Right renal pelvis (tissue), 4 donors: ENCODE results near the gene NPR1. TPM values are rescaled to one million over a fixed set of nuclear protein-coding genes. Genes with fewer than 3 reads are reported as not detected.
A peak's percentile ranks its signal among the peaks of the same experiment; 100 is the strongest.
"Not testable (repeated sequence)": the region's sequence is repeated elsewhere in the genome, so short reads cannot be mapped to it uniquely, and the experiment has no call there.

Experiments used
- DNase-seq, 4 donors: peaks; one replicate each; pipeline ENCODE4 v3.0.0-alpha.2; 2013; ENCODE audit warnings: low read depth in 4 of 4, low spot score in 3 of 4, missing footprints in 1 of 4
- polyA plus RNA-seq, 4 donors: library from polyadenylated mRNA; unstranded; fragments of 120-200 nt; gene quantifications; one replicate each; pipeline ENCODE4 v1.2.1, GENCODE V29; 2013; ENCODE audit not compliant: insufficient read length in 4 of 4

Gene NPR1
- polyA plus RNA-seq, 4 donors = 64.8 to 82.3 (median 72.5) TPM

GRCh38 chr1:153716211-153716610 lies 37.7 kb downstream of the NPR1 start:
- DNase-seq = not testable (repeated sequence)

GRCh38 chr1:153717330-153717729 lies 38.8 kb downstream of the NPR1 start:
- no peak for DNase-seq

DNA sequence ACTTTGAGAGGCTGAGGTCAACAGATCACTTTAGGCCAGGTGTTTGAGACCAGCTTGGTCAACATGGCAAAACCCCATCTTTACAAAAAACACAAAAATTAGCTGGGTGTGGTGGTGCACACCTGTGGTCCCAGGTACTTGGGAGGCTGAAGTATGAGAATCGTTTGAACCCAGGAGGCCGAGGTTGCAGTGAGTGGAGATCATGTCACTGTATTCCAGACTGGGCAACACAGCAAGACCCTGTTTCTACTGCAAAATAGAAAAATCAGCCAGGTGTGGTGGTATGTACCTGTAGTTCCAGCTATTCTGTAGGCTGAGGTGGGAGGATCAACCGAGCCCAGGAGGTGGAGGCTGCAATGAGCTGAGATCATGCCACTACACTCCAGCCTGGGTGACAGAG lies 45.2 kb downstream of the NPR1 start:
- DNase-seq = no peak

GRCh38 chr1:153724634-153725033 lies 46.1 kb downstream of the NPR1 start:
- not testable (repeated sequence) for DNase-seq

DNA sequence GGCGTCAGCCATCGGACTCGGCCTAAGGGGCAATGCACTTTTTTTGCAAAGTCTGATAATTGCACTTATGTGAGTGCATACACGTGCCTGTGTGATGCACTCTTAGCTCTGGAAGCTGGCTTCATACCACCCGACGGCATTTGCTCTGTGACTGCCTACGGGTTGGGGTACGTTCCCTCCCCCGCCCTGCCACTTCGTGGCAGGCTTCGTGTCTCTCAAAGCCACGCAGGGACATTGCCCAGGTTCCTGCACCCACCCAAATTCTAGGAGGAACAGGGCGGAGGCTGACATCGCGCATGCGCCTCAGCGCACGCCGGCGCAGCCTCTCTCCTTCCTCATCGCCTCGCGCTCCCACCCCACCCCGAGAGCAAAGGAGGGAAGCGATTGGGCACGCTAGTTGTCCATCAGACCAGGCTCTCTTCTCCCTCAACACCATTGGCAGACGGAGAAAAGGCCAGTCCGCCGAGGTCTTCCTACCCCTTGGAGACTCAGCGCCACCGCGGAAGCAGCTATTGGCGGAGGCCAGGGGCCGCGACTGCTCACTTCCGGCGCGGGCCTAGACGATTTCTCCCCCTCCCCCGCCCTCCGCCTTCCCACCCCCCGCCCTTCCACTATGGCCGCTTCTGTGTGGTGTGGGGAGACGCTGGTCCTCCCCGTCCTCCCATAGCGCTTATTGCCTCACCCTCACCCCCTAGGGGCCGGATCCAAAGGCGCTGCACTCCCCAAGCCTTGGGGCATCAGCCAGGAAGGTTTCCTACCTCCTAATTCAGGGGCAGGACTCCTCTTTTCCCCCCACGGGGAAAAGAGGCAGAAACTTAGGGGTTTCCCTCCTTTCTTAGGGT lies 49.2 kb downstream of the NPR1 start, which contains the start of gene INTS3:
TSS of gene INTS3 (plus strand) at position 588 of the 842 bp plus-strand sequence. CDS start 585 bp downstream, outside the sequence.
- DNase-seq = peak; percentile 98 to 100 (median 100)

GRCh38 chr1:153728305-153729066 lies 50.0 kb downstream of the NPR1 start:
- DNase-seq = no peak

GRCh38 chr1:153730468-153730988 lies 52.0 kb downstream of the NPR1 start:
- DNase-seq = no peak

DNA sequence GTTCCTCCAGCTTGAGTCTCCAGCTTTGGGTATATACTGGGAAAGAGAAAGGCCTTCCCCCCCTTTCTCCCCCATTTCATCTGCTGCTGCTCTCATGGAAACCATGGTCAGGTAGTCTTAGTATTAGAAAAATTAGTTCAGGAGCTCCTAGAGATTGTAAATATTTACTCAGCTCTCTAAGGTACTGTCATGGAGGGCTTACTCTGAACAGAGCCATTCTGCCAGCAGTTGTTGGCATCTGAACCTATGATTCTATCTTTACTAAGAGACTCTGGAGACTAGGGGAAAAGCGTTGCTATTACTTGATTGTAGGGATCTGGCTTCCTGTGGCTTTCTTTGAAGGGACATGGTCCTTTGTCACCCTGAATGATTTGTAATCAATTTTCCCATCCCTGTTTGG lies 55.5 kb downstream of the NPR1 start:
- no peak for DNase-seq

DNA sequence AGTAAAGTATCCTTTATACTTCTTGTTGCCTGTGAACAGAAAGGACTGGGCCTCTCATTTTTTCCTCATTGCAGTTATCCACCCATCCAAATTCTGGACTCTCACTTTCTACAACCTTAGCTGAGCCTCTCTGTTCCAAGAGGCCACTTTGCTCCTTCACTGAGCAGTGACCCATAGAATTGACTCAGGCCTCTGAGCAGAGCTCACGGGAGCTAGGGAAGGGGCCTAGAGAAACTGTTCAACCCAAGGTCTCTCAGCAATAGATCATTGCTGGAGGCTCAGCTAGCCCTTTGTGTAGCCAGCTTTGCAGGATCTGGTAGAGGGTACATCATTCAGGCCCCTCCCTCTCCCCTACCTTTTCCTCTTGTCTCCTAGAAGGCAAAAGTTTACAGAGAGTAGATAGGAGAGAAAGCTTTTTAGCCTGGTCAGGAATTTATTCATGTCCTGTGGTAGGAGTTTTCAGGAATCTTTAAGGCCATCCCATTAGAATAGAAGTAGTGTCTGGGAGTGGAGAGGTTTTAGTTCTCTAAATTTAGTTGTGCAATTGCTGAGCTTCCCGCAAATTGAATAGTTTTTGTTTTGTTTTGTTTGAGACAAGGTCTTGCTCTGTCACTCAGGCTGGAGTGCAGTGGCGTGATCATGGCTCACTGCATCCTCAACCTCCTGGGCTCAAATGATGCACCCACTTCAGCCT lies 56.1 kb downstream of the NPR1 start:
- DNase-seq = no peak

DNA sequence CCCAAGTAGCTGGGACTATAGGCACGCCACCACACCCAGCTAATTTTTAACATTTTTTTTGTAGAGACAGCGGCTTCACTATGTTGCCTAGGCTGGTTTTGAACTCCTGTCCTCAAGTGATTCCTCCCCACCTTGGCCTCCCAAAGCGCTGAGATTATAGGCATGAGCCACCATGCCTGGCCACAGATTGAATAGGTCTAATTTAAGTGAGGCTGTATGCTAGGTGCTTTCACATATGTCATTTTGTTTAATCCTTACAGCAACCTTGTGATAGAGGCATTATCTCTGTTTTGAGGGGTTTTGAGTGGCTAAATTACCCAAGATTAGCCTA lies 56.6 kb downstream of the NPR1 start:
- DNase-seq = no peak

DNA sequence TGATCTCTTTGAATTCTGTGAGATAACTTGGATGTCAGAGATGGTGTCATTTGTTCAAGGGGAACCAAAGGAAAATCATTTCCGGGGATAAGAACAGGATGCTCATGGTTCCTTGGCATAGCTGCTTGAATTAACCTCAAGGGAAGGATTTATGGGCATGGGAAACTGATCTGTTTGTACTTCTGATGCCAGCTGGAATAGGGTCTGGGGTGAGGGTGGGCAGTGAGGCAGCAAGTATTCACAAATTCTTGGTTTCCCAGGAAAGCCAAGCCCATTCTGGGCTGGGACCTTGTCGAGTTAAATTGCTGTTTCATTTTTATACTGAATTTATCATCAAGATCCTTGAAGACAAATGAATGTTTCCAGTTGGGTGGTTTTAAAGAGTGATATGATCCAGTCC lies 63.5 kb downstream of the NPR1 start:
- peak in 1 of 4 donors; percentile 62 for DNase-seq

GRCh38 chr1:153742411-153743142 lies 64.1 kb downstream of the NPR1 start:
- peak in 1 of 4 donors; percentile 63 for DNase-seq

Other genes starting within 250 kb of the NPR1 start
- gene S100A7, start 218.0 kb upstream of the NPR1 start, polyA plus RNA-seq = under 1 TPM in 3 of 4 donors, not detected in 1; 0.21 to 0.96 (median 0.67) TPM
- 100 to 1,000 TPM; 168 to 309 (median 231) TPM for gene S100A6, start 142.7 kb upstream of the NPR1 start, polyA plus RNA-seq
- 1 to 10 TPM in 1 of 4 donors, under 1 TPM in 3; 0.70 to 1.1 (median 0.89) TPM for gene S100A5, start 137.8 kb upstream of the NPR1 start, polyA plus RNA-seq
- 10 to 100 TPM; 31.2 to 62.0 (median 37.8) TPM for gene S100A4, start 132.9 kb upstream of the NPR1 start, polyA plus RNA-seq
- under 1 TPM in 3 of 4 donors, not detected in 1; 0.24 to 0.41 (median 0.35) TPM for gene S100A3, start 129.4 kb upstream of the NPR1 start, polyA plus RNA-seq
- 10 to 100 TPM in 1 of 4 donors, 1 to 10 TPM in 3; 6.2 to 11.8 (median 8.0) TPM for gene S100A2, start 112.8 kb upstream of the NPR1 start, polyA plus RNA-seq
- 100 to 1,000 TPM; 108 to 130 (median 113) TPM for gene S100A16, start 65.6 kb upstream of the NPR1 start, polyA plus RNA-seq
- gene S100A14, start 62.4 kb upstream of the NPR1 start, polyA plus RNA-seq = 10 to 100 TPM; 17.8 to 28.6 (median 20.7) TPM
- gene S100A13, start 51.2 kb upstream of the NPR1 start, polyA plus RNA-seq = 100 to 1,000 TPM; 139 to 170 (median 156) TPM
- gene S100A1, start 50.3 kb upstream of the NPR1 start, polyA plus RNA-seq = 10 to 100 TPM; 17.8 to 33.4 (median 23.5) TPM
- 100 to 1,000 TPM; 124 to 131 (median 127) TPM for gene CHTOP, start 44.6 kb upstream of the NPR1 start, polyA plus RNA-seq
- gene SNAPIN, start 20.0 kb upstream of the NPR1 start, polyA plus RNA-seq = 10 to 100 TPM; 57.4 to 60.9 (median 58.7) TPM
- 100 to 1,000 TPM; 274 to 311 (median 287) TPM for gene ILF2, start 7.7 kb upstream of the NPR1 start, polyA plus RNA-seq
- 100 to 1,000 TPM in 2 of 4 donors, 10 to 100 TPM in 2; 89.5 to 122 (median 97.7) TPM for gene INTS3, start 49.4 kb downstream of the NPR1 start, polyA plus RNA-seq
- 10 to 100 TPM; 34.0 to 44.8 (median 37.3) TPM for gene SLC27A3, start 96.7 kb downstream of the NPR1 start, polyA plus RNA-seq
- 10 to 100 TPM; 24.1 to 30.4 (median 24.9) TPM for gene GATAD2B, start 244.3 kb downstream of the NPR1 start, polyA plus RNA-seq